Ovary (tissue), 3 donors: ENCODE measurements around the gene CAMP.
"Not testable (repeated sequence)": the region's sequence is repeated elsewhere in the genome, so short reads cannot be mapped to it uniquely, and the experiment has no call there.

Source experiments
- CTCF ChIP-seq, 3 donors: fragments of 450-650 bp in 2 of 3; fragments of 200-600 bp in 1 of 3; IDR thresholded peaks; one replicate each; pipeline versions ENCODE4 v1.5.1 to v1.8.0; 2016 to 2022; ENCODE audit warnings: antibody characterized with exemption in 3 of 3, mild to moderate bottlenecking in 1 of 3
- POLR2A ChIP-seq: fragments of 450-650 bp; IDR thresholded peaks from one replicate; pipeline ENCODE4 v1.6.1; 2017; ENCODE audit warnings: antibody characterized with exemption, mild to moderate bottlenecking, moderate library complexity
- donor health status: DM: no; HTN: no; CAD: no.

GRCh38 chr3:48210534-48210933 is 12.8 kb upstream of the CAMP start:
- TF ChIP-seq CTCF (IDR thresholded peaks at IDR 0.05); POLR2A: not testable (repeated sequence)
